Sigmoid colon (tissue), 4 donors: ENCODE measurements around the gene UBQLN3.

Experiments
- CTCF ChIP-seq, 4 experiments: fragments of 450-650 bp in 3 of 4; fragments of 200-600 bp in 1 of 4; IDR thresholded peaks; one replicate each; pipeline ENCODE4 v1.5.1; 2016 to 2019; ENCODE audit warnings: antibody characterized with exemption in 4 of 4, mild to moderate bottlenecking in 3 of 4, moderate library complexity in 2 of 4
- EP300 ChIP-seq, 4 donors: sonication (generic); formaldehyde crosslinking; IDR thresholded peaks; one replicate each; pipeline ENCODE4 v1.6.1; 2017; ENCODE audit warnings: antibody characterized with exemption in 4 of 4
- POLR2A ChIP-seq, 2 donors: fragments of 450-650 bp; IDR thresholded peaks; one replicate each; pipeline ENCODE4 v1.6.1; 2016; ENCODE audit warnings: antibody characterized with exemption in 2 of 2, mild to moderate bottlenecking in 2 of 2, moderate library complexity in 2 of 2

GRCh38 chr11:5550440-5551095 is 40.8 kb upstream of the UBQLN3 start:
- no peak for TF ChIP-seq CTCF (IDR thresholded peaks at IDR 0.05)
- no peak for TF ChIP-seq EP300 (IDR thresholded peaks at IDR 0.05)
- no peak for TF ChIP-seq POLR2A (IDR thresholded peaks at IDR 0.05)
